Mesendoderm (in vitro differentiated cells): ENCODE measurements around the gene CNTNAP1.

Experiments used
- DNase-seq: peaks from one replicate; pipeline ENCODE4 v3.0.0; 2013
- H2AK5ac ChIP-seq: 2 replicates; pipeline ENCODE4 v1.6.1; 2013; ENCODE audit warnings: low read length, inconsistent platforms
- H2BK120ac ChIP-seq: 2 replicates; pipeline ENCODE4 v1.6.1; 2013; ENCODE audit warnings: low read depth, mild to moderate bottlenecking, low read length, moderate library complexity, mixed read lengths
- H2BK15ac ChIP-seq: replicated peaks from 2 replicates; pipeline ENCODE4 v1.6.1; 2013; ENCODE audit warnings: low read depth, mild to moderate bottlenecking, moderate library complexity
- H2BK5ac ChIP-seq: 2 replicates; pipeline ENCODE4 v1.6.1; 2013; ENCODE audit warnings: low read length, inconsistent platforms
- H3K18ac ChIP-seq: 2 replicates; pipeline ENCODE4 v1.6.1; 2013; ENCODE audit warnings: mild to moderate bottlenecking, low read length, mixed read lengths
- H3K23ac ChIP-seq: one replicate; pipeline ENCODE4 v1.6.1; 2013; ENCODE audit warnings: low read length
- H3K27ac ChIP-seq: 2 replicates; pipeline ENCODE4 v1.5.1; 2013; ENCODE audit warnings: low read depth, mild to moderate bottlenecking, inconsistent platforms, low read length, moderate library complexity
- H3K27me3 ChIP-seq: 2 replicates; pipeline ENCODE4 v1.6.1; 2013; ENCODE audit warnings: low read length, control low read depth, mild to moderate bottlenecking, inconsistent platforms; ENCODE audit not compliant: insufficient read depth, poor library complexity
- H3K36me3 ChIP-seq: 2 replicates; pipeline ENCODE4 v1.6.1; 2013; ENCODE audit warnings: low read length, inconsistent platforms; ENCODE audit not compliant: control insufficient read depth, insufficient read depth
- H3K4ac ChIP-seq: one replicate; pipeline ENCODE4 v1.6.1; 2013; ENCODE audit warnings: low read depth, mild to moderate bottlenecking, low read length, moderate library complexity
- H3K4me1 ChIP-seq: 2 replicates; pipeline ENCODE4 v1.6.1; 2013; ENCODE audit warnings: low read depth, low read length, inconsistent platforms; ENCODE audit not compliant: control insufficient read depth
- H3K4me2 ChIP-seq: 2 replicates; pipeline ENCODE4 v1.6.1; 2013; ENCODE audit warnings: low read length
- H3K4me3 ChIP-seq: 2 replicates; pipeline ENCODE4 v1.5.1; 2013; ENCODE audit warnings: mild to moderate bottlenecking, low read length
- H3K56ac ChIP-seq: one replicate; pipeline ENCODE4 v1.6.1; 2013; ENCODE audit warnings: low read length
- H3K79me1 ChIP-seq: 2 replicates; pipeline ENCODE4 v1.6.1; 2013; ENCODE audit warnings: low read length, inconsistent platforms
- H3K79me2 ChIP-seq: 2 replicates; pipeline ENCODE4 v1.6.1; 2013; ENCODE audit warnings: mild to moderate bottlenecking, low read length; ENCODE audit not compliant: control insufficient read depth, insufficient read depth
- H3K9ac ChIP-seq: 2 replicates; pipeline ENCODE4 v1.6.1; 2013; ENCODE audit warnings: low read length, inconsistent platforms
- H4K5ac ChIP-seq: one replicate; pipeline ENCODE4 v1.6.1; 2013; ENCODE audit warnings: low read length
- H4K8ac ChIP-seq: one replicate; pipeline ENCODE4 v1.6.1; 2013; ENCODE audit warnings: low read depth, mild to moderate bottlenecking, control low read depth, low read length, moderate library complexity
- WGBS: extraction: QIAGEN DNeasy Blood & Tissue Kit; methylation state at CpG from one replicate; pipeline ENCODE4 v1.1.7; 2013; ENCODE audit warnings: low lambda C conversion rate, missing lambda C conversion rate; ENCODE audit not compliant: insufficient coverage; ENCODE audit errors: extremely low coverage; 5-methylcytosine and 5-hydroxymethylcytosine counted together

Gene CNTNAP1

DNA sequence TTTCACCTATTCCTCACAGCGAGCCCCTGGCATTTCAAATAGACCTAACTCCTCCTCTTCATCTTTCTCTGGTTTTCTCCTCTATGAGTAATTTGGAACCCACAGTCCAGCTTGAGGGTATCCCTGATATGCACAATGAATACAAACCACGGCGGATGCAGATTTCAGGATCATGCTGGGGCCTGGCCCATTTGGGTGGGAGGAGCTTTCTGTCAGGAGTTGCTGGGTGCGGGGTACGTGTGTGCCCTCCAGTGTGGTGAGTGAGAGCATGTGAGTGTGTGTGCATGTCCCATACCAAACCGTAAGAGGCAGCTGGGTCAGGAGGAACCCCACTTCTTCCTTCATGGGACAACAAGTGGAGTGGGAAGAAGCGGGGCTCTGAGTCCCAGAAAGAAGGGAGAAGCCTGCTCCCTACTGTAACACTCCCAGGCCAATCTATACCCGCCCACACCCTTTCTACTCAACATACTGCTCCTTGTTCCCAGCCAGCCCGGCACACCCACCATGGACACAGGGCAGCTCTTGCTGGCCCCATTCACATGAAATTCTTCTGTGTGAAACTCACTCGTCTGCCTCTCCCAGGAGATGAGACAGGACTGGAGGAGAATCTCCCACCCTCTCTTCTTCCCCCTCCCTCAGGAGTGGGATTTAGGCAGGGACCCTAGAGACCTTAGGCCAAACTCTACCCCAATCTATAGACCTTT is 18.4 kb downstream of the CNTNAP1 start:
- no peak overlapping the region for H3K27ac ChIP-seq
- H3K4ac ChIP-seq: no peak overlapping the region
- H3K79me2 ChIP-seq: no peaks in the 10 kb centered on the region
- WGBS: no CpG with 5 or more reads among the region's 10 CpGs
- no peak overlapping the region for H4K5ac ChIP-seq
- H3K4me2 ChIP-seq: no peak overlapping the region
- no peak overlapping the region for H3K23ac ChIP-seq
- no peaks in the 10 kb centered on the region for H3K79me1 ChIP-seq
- no peak overlapping the region for H2AK5ac ChIP-seq
- no peak for DNase-seq
- H2BK120ac ChIP-seq: no peak overlapping the region
- no peak overlapping the region for H3K4me3 ChIP-seq
- no peaks in the 10 kb centered on the region for H3K27me3 ChIP-seq
- H3K36me3 ChIP-seq: peaks cover 3% of the 10 kb centered on the region
- H4K8ac ChIP-seq: no peak overlapping the region
- H3K56ac ChIP-seq: no peak overlapping the region
- H3K4me1 ChIP-seq: no peaks in the 10 kb centered on the region
- no peak overlapping the region for H3K9ac ChIP-seq
- H2BK5ac ChIP-seq: no peak overlapping the region
- no peak overlapping the region for H3K18ac ChIP-seq
- H2BK15ac ChIP-seq: no peak overlapping the region

DNA sequence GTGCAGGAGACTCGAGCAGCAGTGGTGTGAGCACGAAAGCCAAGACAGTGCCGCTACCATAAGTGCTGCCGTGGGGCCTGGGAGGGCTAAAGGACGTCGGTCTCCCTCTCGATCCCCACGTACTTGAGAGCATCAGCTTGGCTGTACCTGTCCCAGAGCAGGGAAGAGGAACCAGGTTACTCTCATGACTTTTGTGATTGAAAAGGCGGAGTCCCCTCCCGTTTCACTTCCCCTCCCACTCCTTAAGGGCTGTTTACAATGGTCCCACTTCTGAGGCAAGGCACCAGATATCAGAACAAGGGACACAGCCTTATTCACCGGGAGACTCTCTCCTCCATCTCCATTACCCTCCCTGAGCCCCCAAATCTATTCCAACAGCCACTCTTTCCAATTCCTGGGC is 20.1 kb downstream of the CNTNAP1 start:
- H3K4ac ChIP-seq: no peak overlapping the region
- H3K36me3 ChIP-seq: peaks cover 3% of the 10 kb centered on the region
- H2BK120ac ChIP-seq: no peak overlapping the region
- H3K4me2 ChIP-seq: no peak overlapping the region
- no peaks in the 10 kb centered on the region for H3K79me2 ChIP-seq
- DNase-seq: no peak
- no peak overlapping the region for H3K9ac ChIP-seq
- no peak overlapping the region for H3K18ac ChIP-seq
- H3K56ac ChIP-seq: no peak overlapping the region
- no peaks in the 10 kb centered on the region for H3K4me1 ChIP-seq
- no peak overlapping the region for H2AK5ac ChIP-seq
- WGBS: no CpG with 5 or more reads among the region's 11 CpGs
- H3K27ac ChIP-seq: no peak overlapping the region
- H3K23ac ChIP-seq: no peak overlapping the region
- no peak overlapping the region for H2BK5ac ChIP-seq
- H4K8ac ChIP-seq: no peak overlapping the region
- H4K5ac ChIP-seq: no peak overlapping the region
- H3K4me3 ChIP-seq: no peak overlapping the region
- H3K79me1 ChIP-seq: no peaks in the 10 kb centered on the region
- no peaks in the 10 kb centered on the region for H3K27me3 ChIP-seq
- H2BK15ac ChIP-seq: no peak overlapping the region

DNA sequence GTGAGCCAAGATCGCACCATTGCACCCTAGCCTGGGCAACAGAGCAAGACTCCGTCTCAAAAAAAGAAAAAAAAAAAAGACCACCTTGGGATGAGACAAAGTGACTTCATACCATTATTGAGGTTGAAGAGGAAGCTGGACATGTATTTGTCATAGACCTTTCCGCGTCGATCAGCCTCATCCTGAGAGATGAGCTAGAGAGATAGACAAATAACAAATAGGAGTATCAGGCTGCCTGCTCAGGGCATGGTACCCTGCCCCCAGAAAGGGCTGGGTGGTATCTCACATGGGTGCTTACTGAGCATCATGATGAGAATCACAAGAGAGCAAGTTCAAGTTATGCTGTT is 22.1 kb downstream of the CNTNAP1 start:
- no peak overlapping the region for H3K9ac ChIP-seq
- H3K23ac ChIP-seq: no peak overlapping the region
- no peak overlapping the region for H4K8ac ChIP-seq
- H3K36me3 ChIP-seq: peaks cover 3% of the 10 kb centered on the region
- H3K4me2 ChIP-seq: no peak overlapping the region
- no peak overlapping the region for H2BK15ac ChIP-seq
- H3K4me1 ChIP-seq: no peaks in the 10 kb centered on the region
- H2BK5ac ChIP-seq: no peak overlapping the region
- DNase-seq: no peak
- H2BK120ac ChIP-seq: no peak overlapping the region
- no peaks in the 10 kb centered on the region for H3K79me2 ChIP-seq
- H2AK5ac ChIP-seq: no peak overlapping the region
- no peaks in the 10 kb centered on the region for H3K27me3 ChIP-seq
- no peaks in the 10 kb centered on the region for H3K79me1 ChIP-seq
- no peak overlapping the region for H3K4me3 ChIP-seq
- H4K5ac ChIP-seq: no peak overlapping the region
- no peak overlapping the region for H3K56ac ChIP-seq
- WGBS: no CpG with 5 or more reads among the region's 5 CpGs
- H3K18ac ChIP-seq: no peak overlapping the region
- H3K27ac ChIP-seq: no peak overlapping the region
- H3K4ac ChIP-seq: no peak overlapping the region

DNA sequence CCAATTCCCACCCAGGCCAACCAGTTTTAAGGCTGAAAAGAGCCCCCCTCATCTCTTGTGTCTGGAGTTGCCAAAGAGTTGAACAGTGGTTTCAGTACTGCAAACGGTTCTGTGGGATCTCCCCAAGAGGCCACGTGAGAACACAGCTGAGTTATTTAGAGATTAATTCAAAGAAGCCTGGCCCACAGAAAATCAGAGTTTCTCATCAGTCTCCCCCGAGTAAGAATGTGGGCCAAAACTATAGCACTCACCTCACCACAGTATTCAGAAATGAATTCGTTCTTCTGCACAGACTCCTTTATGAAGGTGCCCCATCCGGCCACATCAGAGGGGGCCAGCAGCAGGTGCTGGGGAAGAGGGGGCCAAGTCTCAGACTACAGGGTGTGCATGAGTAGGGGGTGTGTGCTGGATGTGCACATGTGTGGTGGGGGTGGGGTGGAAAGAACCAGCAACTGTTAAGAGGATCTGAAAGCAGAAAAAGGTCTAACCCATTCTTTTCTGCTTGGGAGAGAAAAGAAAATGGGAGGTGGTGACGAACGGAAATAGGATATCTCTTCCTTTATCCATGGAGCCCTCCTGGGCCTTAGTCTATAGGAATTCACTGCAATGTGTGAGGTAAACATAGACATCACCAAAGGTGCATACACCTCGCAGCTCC is 22.6 kb downstream of the CNTNAP1 start:
- Histone ChIP-seq H3K79me2 (no peaks in the 10 kb centered on the region), H3K18ac (no peak overlapping the region), H2BK120ac (no peak overlapping the region), H3K4me3 (no peak overlapping the region), H3K23ac (no peak overlapping the region), H2BK15ac (no peak overlapping the region), H3K4me1 (no peaks in the 10 kb centered on the region), H3K9ac (no peak overlapping the region), H4K8ac (no peak overlapping the region), H3K4me2 (no peak overlapping the region), H3K79me1 (no peaks in the 10 kb centered on the region), H2AK5ac (no peak overlapping the region), H2BK5ac (no peak overlapping the region), H3K27ac (no peak overlapping the region), H3K56ac (no peak overlapping the region), H3K4ac (no peak overlapping the region), H3K27me3 (no peaks in the 10 kb centered on the region), H4K5ac (no peak overlapping the region), H3K36me3 (peaks cover 3% of the 10 kb centered on the region)
- DNase-seq: no peak
- no CpG with 5 or more reads among the region's 8 CpGs for WGBS

DNA sequence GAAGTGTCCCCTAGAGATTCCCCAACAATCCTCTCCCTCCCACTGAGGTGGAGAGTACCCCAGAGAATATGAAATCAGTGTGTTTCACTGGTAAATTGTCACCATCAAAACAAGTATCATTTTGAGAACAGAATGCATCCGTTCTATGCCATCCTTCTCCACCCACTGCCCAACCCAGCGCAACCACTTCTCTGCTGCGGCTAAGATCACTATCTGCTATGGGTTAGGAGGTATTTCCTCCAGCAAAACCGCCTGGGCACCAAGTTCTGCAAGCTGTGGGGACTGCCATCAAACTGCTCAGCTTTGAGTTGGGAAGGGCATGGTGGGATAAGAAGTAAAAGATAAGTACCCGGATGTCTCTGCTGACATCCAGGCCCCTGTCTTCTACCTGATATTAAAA is 24.4 kb downstream of the CNTNAP1 start:
- no peaks in the 10 kb centered on the region for H3K79me1 ChIP-seq
- no peak overlapping the region for H3K18ac ChIP-seq
- no peaks in the 10 kb centered on the region for H3K4me1 ChIP-seq
- no peak overlapping the region for H3K56ac ChIP-seq
- H2AK5ac ChIP-seq: no peak overlapping the region
- no peak overlapping the region for H3K23ac ChIP-seq
- H2BK5ac ChIP-seq: no peak overlapping the region
- no peak overlapping the region for H3K4ac ChIP-seq
- no peaks in the 10 kb centered on the region for H3K79me2 ChIP-seq
- H3K9ac ChIP-seq: no peak overlapping the region
- no peak overlapping the region for H4K5ac ChIP-seq
- no peak overlapping the region for H2BK15ac ChIP-seq
- no peak overlapping the region for H3K4me3 ChIP-seq
- H4K8ac ChIP-seq: no peak overlapping the region
- H2BK120ac ChIP-seq: no peak overlapping the region
- H3K36me3 ChIP-seq: peaks cover 3% of the 10 kb centered on the region
- no peak overlapping the region for H3K4me2 ChIP-seq
- no peak overlapping the region for H3K27ac ChIP-seq
- no peaks in the 10 kb centered on the region for H3K27me3 ChIP-seq
- no CpG with 5 or more reads among the region's 5 CpGs for WGBS
- DNase-seq: no peak

DNA sequence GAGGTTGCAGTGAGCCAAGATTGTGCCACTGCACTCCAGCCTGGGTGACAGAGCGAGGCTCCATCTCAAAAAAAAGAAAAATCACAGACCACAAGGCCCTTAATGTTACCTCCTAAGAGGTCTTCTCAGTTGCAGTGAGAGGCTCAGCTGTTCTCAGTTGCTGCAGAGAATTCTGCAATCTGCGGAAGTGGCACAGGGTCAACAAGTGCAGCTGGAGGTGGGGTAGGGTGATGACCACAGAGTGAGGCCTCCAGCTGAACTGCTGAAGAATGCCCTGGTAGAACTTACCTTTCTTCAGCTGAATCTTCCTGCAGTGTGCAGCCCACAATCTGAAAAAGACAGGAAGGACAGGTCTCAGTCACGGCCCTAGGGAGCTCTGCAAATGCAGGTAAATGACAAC is 26.3 kb downstream of the CNTNAP1 start:
- no peak for DNase-seq
- Histone ChIP-seq H3K23ac (no peak overlapping the region), H3K4me3 (no peak overlapping the region), H4K5ac (no peak overlapping the region), H3K27ac (no peak overlapping the region), H3K36me3 (peaks cover 3% of the 10 kb centered on the region), H3K4me2 (no peak overlapping the region), H2BK15ac (no peak overlapping the region), H3K56ac (no peak overlapping the region), H3K9ac (no peak overlapping the region), H3K27me3 (no peaks in the 10 kb centered on the region), H3K18ac (no peak overlapping the region), H3K4ac (no peak overlapping the region), H2AK5ac (no peak overlapping the region), H3K79me1 (no peaks in the 10 kb centered on the region), H3K4me1 (no peaks in the 10 kb centered on the region), H2BK5ac (no peak overlapping the region), H3K79me2 (no peaks in the 10 kb centered on the region), H2BK120ac (no peak overlapping the region), H4K8ac (no peak overlapping the region)
- no CpG with 5 or more reads among the region's 3 CpGs for WGBS
